HFFc6 (cell line): ENCODE results near the gene CCP110. TPM values are rescaled to one million over a fixed set of nuclear protein-coding genes. Genes with fewer than 3 reads are reported as not detected.

Experiments used
- DNase-seq: peaks from one replicate; pipeline ENCODE4 v3.0.0-alpha.2; 2018
- H3K27ac Mint-ChIP-seq: 2 replicates; pipeline ENCODE4 v1.8.0; 2020; ENCODE audit warnings: mild to moderate bottlenecking, mixed read lengths
- H3K27me3 Mint-ChIP-seq: 2 replicates; pipeline ENCODE4 v1.8.0; 2021; ENCODE audit warnings: mild to moderate bottlenecking, moderate library complexity, mixed read lengths; ENCODE audit not compliant: insufficient read depth
- H3K36me3 Mint-ChIP-seq: 2 replicates; pipeline ENCODE4 v1.8.0; 2021; ENCODE audit warnings: low read depth, mixed read lengths
- H3K4me1 Mint-ChIP-seq: 2 replicates; pipeline ENCODE4 v1.8.0; 2020; ENCODE audit warnings: low read depth, mixed read lengths
- H3K4me3 Mint-ChIP-seq: 2 replicates; pipeline ENCODE4 v1.8.0; 2020; ENCODE audit warnings: mild to moderate bottlenecking, moderate library complexity, mixed read lengths
- H3K9me3 Mint-ChIP-seq: 2 replicates; pipeline ENCODE4 v1.8.0; 2020; ENCODE audit warnings: mild to moderate bottlenecking, mixed read lengths
- total RNA-seq, 6 experiments: library from RNA; stranded (reverse); fragmentation: NEBNext Ultra II Directional; extraction: Animal tissue kit (Norgen Biotek cat#: 25700); gene quantifications; 2 replicates in 1 of 6; 3 replicates in 5 of 6; pipeline ENCODE4 v1.2.3, GENCODE V29; 2021
- TF ChIP-seq, protein P1 (sequence below): fragments of 200-600 bp; sonication (generic); IDR thresholded peaks from 2 replicates; pipeline ENCODE4 v1.5.0; 2021; ENCODE audit warnings: antibody characterized with exemption, mild to moderate bottlenecking

Gene CCP110
- total RNA-seq, 6 experiments from 2014 or later: 12.7 to 18.2 (median 16.5) TPM

DNA sequence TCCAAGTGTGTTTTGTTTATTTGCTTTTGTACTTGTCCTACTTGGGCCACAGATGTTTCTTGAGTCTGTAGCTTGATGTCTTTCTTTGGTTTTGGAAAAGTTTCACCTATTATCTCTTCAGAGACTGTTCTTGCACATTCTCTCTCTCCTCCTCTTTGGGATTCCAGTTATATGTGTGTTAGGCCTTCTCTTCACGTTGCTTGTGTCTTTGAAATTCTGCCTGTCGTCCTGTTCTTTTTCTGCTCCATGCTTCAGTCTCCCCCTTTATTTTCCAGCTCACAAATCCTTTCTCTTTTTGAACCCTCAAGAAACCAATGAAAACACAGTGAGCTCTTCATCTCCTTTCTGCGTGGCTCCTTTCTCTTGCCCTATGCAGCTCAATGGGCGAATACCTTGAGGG is 39.6 kb downstream of the CCP110 start:
- Mint-ChIP-seq H3K27ac (no peak overlapping the region), H3K27me3 (no peaks in the 10 kb centered on the region), H3K9me3 (no peaks in the 10 kb centered on the region; the same call in 1 of the 2 replicates), H3K36me3 (peaks cover 18% of the 10 kb centered on the region), H3K4me3 (no peak overlapping the region), H3K4me1 (no peaks in the 10 kb centered on the region)
- no peak for DNase-seq
- TF ChIP-seq, protein P1, sequence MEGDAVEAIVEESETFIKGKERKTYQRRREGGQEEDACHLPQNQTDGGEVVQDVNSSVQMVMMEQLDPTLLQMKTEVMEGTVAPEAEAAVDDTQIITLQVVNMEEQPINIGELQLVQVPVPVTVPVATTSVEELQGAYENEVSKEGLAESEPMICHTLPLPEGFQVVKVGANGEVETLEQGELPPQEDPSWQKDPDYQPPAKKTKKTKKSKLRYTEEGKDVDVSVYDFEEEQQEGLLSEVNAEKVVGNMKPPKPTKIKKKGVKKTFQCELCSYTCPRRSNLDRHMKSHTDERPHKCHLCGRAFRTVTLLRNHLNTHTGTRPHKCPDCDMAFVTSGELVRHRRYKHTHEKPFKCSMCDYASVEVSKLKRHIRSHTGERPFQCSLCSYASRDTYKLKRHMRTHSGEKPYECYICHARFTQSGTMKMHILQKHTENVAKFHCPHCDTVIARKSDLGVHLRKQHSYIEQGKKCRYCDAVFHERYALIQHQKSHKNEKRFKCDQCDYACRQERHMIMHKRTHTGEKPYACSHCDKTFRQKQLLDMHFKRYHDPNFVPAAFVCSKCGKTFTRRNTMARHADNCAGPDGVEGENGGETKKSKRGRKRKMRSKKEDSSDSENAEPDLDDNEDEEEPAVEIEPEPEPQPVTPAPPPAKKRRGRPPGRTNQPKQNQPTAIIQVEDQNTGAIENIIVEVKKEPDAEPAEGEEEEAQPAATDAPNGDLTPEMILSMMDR: no peak

DNA sequence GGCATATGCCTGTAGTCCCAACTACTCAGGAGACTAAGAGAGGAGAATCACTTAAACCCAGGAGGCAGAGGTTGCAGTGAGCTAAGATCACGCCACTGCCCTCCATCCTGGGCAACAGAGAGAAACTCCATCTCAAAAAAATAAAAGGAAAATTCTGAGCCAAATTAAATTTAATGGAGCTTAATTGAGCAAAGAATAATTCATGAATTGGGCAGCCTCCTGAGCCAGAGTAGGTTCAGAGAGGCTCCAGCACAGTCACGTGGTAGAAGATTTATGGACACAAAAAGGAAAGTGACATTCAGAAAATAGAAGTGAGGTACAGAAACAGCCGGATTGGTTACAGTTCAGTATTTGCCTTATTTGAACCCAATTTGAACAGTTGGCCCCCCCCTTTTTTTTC is 42.6 kb downstream of the CCP110 start:
- TF ChIP-seq, protein P1: no peak
- H3K9me3 Mint-ChIP-seq: no peaks in the 10 kb centered on the region; the same call in 1 of the 2 replicates
- no peak for DNase-seq
- no peak overlapping the region for H3K4me3 Mint-ChIP-seq
- H3K36me3 Mint-ChIP-seq: peaks cover 23% of the 10 kb centered on the region
- H3K27ac Mint-ChIP-seq: no peak overlapping the region
- H3K27me3 Mint-ChIP-seq: no peaks in the 10 kb centered on the region
- no peaks in the 10 kb centered on the region for H3K4me1 Mint-ChIP-seq

DNA sequence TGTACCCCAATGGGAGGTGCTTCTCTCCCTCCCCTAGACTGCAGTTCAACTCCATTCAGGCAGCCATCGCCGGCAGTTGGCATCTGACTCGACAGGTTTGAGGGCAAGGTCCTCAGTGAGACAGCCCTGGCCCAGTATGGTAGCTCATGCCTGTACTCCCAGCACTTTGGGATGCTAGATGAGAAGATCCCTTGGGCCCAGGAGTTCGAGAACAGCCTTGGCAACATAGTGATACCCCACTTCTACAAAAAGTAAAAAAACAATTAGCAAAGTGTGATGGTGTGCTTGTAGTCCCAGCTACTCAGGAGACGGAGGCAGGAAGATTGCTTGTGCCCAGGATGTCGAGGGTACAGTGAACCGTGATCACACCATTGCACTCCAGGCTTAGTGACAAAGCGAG is 43.8 kb downstream of the CCP110 start:
- peaks cover 23% of the 10 kb centered on the region for H3K36me3 Mint-ChIP-seq
- no peaks in the 10 kb centered on the region for H3K27me3 Mint-ChIP-seq
- DNase-seq: no peak
- TF ChIP-seq, protein P1: no peak
- H3K9me3 Mint-ChIP-seq: no peaks in the 10 kb centered on the region; the same call in 1 of the 2 replicates
- H3K4me1 Mint-ChIP-seq: no peaks in the 10 kb centered on the region
- no peak overlapping the region for H3K27ac Mint-ChIP-seq
- H3K4me3 Mint-ChIP-seq: no peak overlapping the region

DNA sequence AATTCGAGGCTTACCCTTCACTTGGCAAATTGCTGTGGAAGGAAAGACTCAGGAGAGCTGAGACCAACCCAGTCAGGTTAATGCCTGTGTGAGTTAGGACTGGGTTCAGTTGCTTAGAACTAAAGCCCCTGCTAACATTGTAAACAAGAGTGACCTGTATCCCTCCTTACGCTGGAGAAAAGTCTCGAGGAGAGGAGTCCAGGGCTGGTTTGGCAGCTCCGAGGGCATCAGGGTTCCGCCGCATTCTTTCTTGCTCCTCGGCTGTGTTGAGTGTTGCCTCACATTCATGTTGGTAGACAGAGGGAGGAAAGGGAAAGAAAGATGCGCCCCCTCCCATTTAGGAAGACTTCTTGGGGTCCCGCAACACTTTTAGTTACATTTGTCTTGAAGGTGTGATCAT is 50.3 kb downstream of the CCP110 start:
- no peak overlapping the region for H3K4me3 Mint-ChIP-seq
- no peaks in the 10 kb centered on the region for H3K27me3 Mint-ChIP-seq
- no peak for DNase-seq
- no peaks in the 10 kb centered on the region for H3K9me3 Mint-ChIP-seq
- TF ChIP-seq, protein P1: no peak
- H3K36me3 Mint-ChIP-seq: peaks cover 39% of the 10 kb centered on the region
- no peaks in the 10 kb centered on the region for H3K4me1 Mint-ChIP-seq
- no peak overlapping the region for H3K27ac Mint-ChIP-seq

DNA sequence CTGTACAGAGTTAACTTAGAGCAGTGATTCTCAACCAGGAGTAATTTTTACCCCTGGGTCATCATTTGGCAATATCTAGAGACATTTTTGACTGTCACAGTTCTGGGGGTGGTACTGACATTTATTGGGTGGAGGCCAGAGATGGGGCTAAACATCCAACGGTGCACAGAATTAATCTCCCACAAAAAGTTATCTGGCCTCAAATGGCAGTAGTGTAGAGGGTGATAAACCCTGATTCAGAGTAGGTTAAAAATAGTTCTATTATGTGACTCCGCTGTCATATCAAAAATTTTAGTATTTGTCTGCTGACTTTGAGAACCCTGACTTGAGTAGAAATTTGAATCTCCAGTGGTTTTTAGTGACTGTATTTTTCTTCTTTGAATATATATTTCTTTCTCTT is 50.9 kb downstream of the CCP110 start:
- no peak overlapping the region for H3K27ac Mint-ChIP-seq
- no peaks in the 10 kb centered on the region for H3K9me3 Mint-ChIP-seq
- no peak for DNase-seq
- H3K36me3 Mint-ChIP-seq: peaks cover 42% of the 10 kb centered on the region
- H3K27me3 Mint-ChIP-seq: no peaks in the 10 kb centered on the region
- no peaks in the 10 kb centered on the region for H3K4me1 Mint-ChIP-seq
- no peak overlapping the region for H3K4me3 Mint-ChIP-seq
- TF ChIP-seq, protein P1: no peak
